ENCODE measurements around the gene EXOC3L4. TPM values are rescaled to one million over a fixed set of nuclear protein-coding genes. Genes with fewer than 3 reads are reported as not detected.

The EXOC3L4 gene
- total RNA-seq, 1 donor from 2014 or later = 0.81 TPM

- H3K9me3 Mint-ChIP-seq (ENCODE audit: unreplicated experiment) = peaks cover 5% of the 10 kb centered on the region
- peak overlapping the region; percentile 94 for H3K4me3 Mint-ChIP-seq (ENCODE audit: unreplicated experiment)
- no peak for DNase-seq
- H3K36me3 Mint-ChIP-seq (ENCODE audit: unreplicated experiment) = no peaks in the 10 kb centered on the region
- no peak for TF ChIP-seq CTCF (IDR thresholded peaks at IDR 0.05; ENCODE audit: partially characterized antibody, unreplicated experiment)
- peaks cover 16% of the 10 kb centered on the region for H3K4me1 Mint-ChIP-seq (ENCODE audit: low read depth, unreplicated experiment)
- peaks cover 7% of the 10 kb centered on the region for H3K27me3 Mint-ChIP-seq (ENCODE audit: unreplicated experiment)
- peak overlapping the region; percentile 81 for H3K27ac Mint-ChIP-seq (ENCODE audit: unreplicated experiment)
Observed at GRCh38 chr14:103055695-103056094, 38.8 kb upstream of the EXOC3L4 start.

- DNase-seq = peak; percentile 84
- peak overlapping the region; percentile 94 for H3K4me3 Mint-ChIP-seq (ENCODE audit: unreplicated experiment)
- no peak for TF ChIP-seq CTCF (IDR thresholded peaks at IDR 0.05; ENCODE audit: partially characterized antibody, unreplicated experiment)
- peak overlapping the region; percentile 94 for H3K27ac Mint-ChIP-seq (ENCODE audit: unreplicated experiment)
- H3K9me3 Mint-ChIP-seq (ENCODE audit: unreplicated experiment) = peaks cover 5% of the 10 kb centered on the region
- H3K4me1 Mint-ChIP-seq (ENCODE audit: low read depth, unreplicated experiment) = peaks cover 16% of the 10 kb centered on the region
- no peaks in the 10 kb centered on the region for H3K36me3 Mint-ChIP-seq (ENCODE audit: unreplicated experiment)
- H3K27me3 Mint-ChIP-seq (ENCODE audit: unreplicated experiment) = peaks cover 7% of the 10 kb centered on the region
Observed at GRCh38 chr14:103056322-103057027, 38.0 kb upstream of the EXOC3L4 start.

GRCh38 chr14:103057028-103057371, 37.5 kb upstream of the EXOC3L4 start:
- Mint-ChIP-seq H3K4me1 (ENCODE audit: low read depth, unreplicated experiment) (peaks cover 16% of the 10 kb centered on the region), H3K9me3 (ENCODE audit: unreplicated experiment) (peaks cover 5% of the 10 kb centered on the region), H3K36me3 (ENCODE audit: unreplicated experiment) (no peaks in the 10 kb centered on the region), H3K27me3 (ENCODE audit: unreplicated experiment) (peaks cover 7% of the 10 kb centered on the region), H3K27ac (ENCODE audit: unreplicated experiment) (no peak overlapping the region), H3K4me3 (ENCODE audit: unreplicated experiment) (no peak overlapping the region)
- DNase-seq = peak; percentile 53
- no peak for TF ChIP-seq CTCF (IDR thresholded peaks at IDR 0.05; ENCODE audit: partially characterized antibody, unreplicated experiment)

- no peak for TF ChIP-seq CTCF (IDR thresholded peaks at IDR 0.05; ENCODE audit: partially characterized antibody, unreplicated experiment)
- Mint-ChIP-seq H3K36me3 (ENCODE audit: unreplicated experiment) (no peaks in the 10 kb centered on the region), H3K27ac (ENCODE audit: unreplicated experiment) (peak within 1 kb of the TSS; percentile 94), H3K4me1 (ENCODE audit: low read depth, unreplicated experiment) (peaks cover 16% of the 10 kb centered on the region), H3K27me3 (ENCODE audit: unreplicated experiment) (peaks cover 7% of the 10 kb centered on the region), H3K4me3 (ENCODE audit: unreplicated experiment) (peak within 1 kb of the TSS; percentile 94), H3K9me3 (ENCODE audit: unreplicated experiment) (peaks cover 5% of the 10 kb centered on the region)
- DNase-seq = peak; percentile 92
Observed at GRCh38 chr14:103057372-103058163, 37.0 kb upstream of the EXOC3L4 start, which contains the start of gene CDC42BPB. TSS of gene CDC42BPB (minus strand) at chr14:103057549. CDS start at chr14:103057173, 376 bp downstream.
